IPS-NIHi11 (cell line): ENCODE results near the gene WDR36.

Experiments used
- DNase-seq: peaks from one replicate; pipeline ENCODE4 v3.0.0; 2012; ENCODE audit warnings: mixed read lengths, low spot score

The WDR36 gene

DNA sequence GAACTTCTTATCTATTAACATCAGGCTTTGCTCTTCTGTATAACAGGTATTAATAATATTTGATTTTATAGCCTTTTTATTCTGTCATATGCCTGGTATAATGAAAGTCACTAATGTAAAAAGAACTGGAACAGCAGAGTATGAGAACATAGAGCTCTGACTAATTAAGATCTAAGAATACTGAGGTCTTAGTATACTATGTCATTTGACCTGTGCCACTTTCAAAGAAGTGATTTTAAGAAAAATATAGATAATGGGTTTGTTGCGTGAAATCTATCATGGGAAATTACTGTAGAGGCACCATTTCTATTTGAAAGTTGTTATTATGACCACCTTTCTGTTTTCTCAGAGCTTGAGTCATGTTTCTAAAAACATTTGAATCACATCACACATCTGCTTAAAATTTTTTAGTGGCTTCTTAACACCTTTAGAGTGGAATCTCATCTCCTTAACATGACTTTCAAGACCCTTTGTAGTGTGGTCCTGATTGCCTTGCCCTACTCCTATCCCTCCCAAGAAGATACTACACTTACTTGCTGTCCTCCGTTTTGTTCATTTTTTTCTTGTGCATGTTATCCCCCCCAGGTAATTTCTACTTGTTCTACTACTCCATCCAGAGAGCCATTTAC is 14.3 kb downstream of the WDR36 start:
- no peak for DNase-seq

DNA sequence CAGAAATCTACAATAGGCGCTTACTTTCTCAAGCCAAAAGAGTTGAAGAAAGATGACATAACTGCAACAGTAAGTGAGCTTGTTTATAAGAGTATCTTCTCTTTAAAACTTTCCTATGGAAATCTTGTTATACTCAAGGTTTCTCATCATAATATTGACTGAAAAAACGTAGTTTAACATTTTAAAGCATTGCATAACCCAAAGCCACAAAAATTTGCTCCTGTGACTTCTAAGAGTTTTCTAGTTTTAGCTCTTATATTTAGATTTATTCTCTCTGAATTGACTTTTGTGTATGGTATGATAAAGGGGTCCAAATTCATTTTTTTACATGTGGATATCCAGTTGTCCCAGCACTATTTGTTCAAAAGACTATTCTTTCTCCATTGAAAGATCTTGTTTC is 15.2 kb downstream of the WDR36 start:
- DNase-seq = no peak

GRCh38 chr5:111111956-111112355 is 19.8 kb downstream of the WDR36 start:
- no peak for DNase-seq

- DNase-seq = no peak
Observed at GRCh38 chr5:111113678-111114077, 21.5 kb downstream of the WDR36 start.

DNA sequence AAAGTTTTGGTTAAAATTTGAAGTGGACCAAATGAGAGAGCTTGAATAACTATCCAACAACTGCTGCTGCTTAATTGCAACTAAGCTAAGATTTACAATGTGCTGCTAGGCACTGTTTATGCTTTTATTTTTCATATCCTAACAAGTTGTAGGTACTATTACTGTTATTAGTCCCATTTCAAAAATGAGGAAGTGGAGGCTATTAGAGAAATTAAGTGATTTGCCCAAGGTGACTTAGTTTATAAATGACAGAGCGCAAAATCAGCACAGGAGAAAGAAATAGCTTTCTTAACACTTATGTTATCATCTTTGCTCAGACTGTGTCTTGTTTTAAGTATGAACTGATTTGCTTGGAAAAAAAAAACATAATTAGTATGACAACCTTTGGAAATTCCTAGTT is 23.1 kb downstream of the WDR36 start:
- DNase-seq = no peak

DNA sequence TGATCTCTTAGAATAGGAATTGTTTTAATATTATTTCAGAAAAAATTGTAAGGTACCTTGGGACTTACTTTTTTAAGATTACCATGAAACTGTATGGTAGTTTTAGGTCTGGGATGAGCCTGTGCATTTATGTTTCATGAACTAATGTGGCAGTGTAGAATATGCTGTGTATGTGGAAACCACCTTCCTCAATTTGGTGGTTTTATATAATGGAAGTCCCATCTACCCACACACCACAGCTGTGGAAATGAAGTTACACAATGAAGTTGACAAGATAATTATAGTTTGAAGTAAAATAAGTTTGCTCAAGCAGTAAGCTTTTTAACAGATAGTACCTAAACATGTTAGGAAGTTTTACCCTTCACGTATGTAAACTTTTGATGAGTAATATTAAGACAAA is 24.4 kb downstream of the WDR36 start:
- DNase-seq = no peak

GRCh38 chr5:111117136-111117535 is 25.0 kb downstream of the WDR36 start:
- DNase-seq = peak; percentile 24

GRCh38 chr5:111119221-111119620 is 27.1 kb downstream of the WDR36 start:
- DNase-seq = no peak

DNA sequence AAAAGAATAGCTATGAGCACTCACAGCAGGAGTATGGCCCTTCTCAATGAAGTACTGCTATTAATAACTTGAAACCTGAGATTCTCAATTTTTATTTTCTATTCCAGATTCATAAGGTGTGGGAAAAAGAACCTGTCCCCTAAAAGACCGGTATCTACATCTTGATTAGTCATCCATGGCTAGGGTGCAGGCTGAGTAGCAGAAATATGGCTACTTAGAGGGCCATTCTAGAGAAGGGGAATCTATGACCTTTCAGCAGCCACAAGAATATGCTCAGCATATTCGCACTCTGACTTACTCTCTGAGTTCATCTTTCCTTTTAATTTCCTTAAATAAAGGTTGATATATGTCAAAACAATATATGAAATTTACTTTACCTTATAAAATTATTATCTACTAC is 27.7 kb downstream of the WDR36 start:
- no peak for DNase-seq

DNA sequence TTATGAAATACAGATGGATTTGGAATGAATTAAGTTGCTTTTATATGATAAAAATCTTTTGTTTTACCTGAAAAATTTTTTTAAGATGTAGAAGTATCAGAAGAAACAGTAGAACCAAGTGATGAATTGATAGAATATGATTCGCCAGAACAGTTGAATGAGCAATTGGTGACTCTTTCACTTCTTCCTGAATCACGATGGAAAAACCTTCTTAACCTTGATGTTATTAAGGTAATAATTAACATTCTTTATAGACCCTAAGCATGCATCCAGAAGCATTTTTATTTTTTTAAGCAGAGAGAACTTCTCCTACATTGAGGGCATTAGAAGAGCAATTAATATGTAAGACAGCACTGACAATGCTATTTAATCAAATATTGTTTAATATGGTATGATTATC is 28.8 kb downstream of the WDR36 start:
- no peak for DNase-seq

- DNase-seq = no peak
Observed at GRCh38 chr5:111121926-111122325, 29.8 kb downstream of the WDR36 start.

DNA sequence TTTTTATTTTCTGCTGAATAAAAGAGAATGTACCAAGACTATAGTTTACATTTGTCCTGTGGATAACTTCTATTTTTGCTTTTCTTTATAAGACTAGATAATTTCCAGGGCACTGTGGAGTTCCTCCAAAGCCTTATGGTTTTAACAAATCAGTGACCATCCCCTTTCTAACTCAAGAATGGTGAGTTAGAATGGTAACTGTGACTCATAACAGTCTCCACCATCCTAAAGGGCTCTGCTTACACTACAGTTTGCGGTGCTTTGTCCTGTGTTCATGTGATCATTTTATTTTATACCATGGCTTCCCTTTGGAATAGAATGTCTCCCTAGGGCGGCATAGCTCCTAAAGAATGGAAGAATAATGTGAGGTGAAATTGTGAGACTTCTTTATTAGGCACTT is 30.2 kb downstream of the WDR36 start:
- DNase-seq = no peak

GRCh38 chr5:111124793-111125192 is 32.6 kb downstream of the WDR36 start:
- DNase-seq = no peak

DNA sequence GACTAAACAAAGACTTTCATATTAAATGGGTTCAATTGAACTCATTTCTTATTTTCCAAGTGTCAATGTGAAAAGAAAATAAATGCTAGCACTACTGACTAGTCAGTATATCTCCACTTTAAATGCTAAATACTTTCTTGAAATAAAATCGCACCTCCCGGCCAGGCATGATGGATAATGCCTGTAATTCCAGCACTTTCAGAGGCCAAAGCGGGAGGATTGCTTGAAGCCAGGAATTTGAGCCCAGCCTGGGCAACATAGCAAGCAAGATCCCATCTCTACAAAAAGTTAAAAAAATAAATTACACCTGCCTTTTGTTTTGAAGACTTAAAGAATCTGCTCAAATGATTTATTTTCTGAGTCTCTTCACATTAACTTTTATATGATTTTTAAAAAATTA is 34.7 kb downstream of the WDR36 start:
- DNase-seq = no peak

- no peak for DNase-seq
Observed at GRCh38 chr5:111127453-111128195, 35.5 kb downstream of the WDR36 start.

GRCh38 chr5:111129938-111130337 is 37.8 kb downstream of the WDR36 start:
- DNase-seq = no peak

DNA sequence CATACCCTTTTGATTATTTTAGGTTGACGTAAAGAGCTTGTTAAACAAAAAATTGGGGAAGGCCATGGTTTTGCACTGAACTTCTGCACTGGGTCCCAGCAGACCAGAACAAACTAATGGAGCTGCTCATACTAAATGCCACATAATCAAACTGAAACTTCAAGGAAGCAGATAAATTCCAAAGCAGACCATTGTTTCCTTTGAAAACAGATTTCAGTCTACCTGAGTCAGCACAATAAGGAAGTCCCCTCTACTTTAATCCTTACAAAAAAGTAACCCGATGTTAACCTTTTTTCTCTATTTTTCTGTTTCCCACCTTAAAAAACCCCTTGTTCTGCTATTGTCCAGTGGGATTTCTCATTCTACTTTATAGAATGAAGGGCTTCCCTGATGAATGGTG is 39.2 kb downstream of the WDR36 start:
- DNase-seq = no peak

DNA sequence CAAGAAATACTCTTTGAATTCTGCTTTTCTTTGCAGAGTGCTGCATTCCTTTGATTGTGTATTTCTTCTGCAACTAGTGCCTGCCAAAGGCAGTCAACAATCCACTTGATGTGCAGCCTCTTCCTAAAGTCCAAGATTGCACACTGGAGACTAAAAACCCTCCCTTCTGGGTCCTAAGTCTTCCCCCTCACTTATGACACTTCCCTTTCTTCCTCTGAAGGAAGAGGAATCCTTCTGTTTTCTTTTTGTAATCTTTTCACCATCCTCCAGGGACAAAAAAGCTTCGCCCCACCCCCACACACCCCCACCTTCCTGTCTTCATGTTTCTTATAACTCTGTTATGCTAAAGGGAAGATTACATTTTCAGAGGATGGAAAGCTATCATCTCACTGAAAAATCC is 39.9 kb downstream of the WDR36 start:
- DNase-seq = no peak

DNA sequence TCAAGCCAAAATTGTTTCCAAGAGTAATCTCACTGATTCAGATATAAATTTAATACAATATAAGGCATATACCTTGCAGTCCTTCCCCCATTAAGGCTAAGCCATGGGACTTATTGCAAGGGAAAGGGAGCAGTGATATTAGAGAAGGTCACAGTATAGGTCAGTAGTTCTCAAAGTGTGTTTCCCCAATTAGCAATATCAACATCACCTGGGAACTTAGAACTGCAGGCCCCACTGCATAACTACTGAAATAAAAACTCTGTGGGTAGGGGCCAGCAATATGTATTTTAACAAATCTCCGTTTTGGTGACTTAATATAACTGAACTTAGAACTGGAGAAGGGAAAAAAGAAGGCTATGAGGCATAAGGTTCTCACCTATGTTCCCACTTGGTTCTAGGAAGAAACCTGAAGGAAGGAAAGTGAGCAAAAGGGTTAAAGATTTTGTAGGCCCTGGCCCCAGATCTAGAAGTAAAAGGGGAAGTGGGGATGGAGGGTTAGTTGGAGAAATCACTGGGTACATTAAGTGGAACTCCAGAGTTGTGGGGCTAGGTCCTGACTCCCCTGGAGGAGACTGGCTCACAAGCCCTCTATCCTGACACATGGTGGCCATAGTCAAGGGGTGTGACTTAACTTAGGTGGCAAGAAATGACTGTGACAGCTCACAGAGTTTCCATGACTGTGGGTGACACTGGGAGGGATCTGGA is 40.7 kb downstream of the WDR36 start:
- DNase-seq = no peak

DNA sequence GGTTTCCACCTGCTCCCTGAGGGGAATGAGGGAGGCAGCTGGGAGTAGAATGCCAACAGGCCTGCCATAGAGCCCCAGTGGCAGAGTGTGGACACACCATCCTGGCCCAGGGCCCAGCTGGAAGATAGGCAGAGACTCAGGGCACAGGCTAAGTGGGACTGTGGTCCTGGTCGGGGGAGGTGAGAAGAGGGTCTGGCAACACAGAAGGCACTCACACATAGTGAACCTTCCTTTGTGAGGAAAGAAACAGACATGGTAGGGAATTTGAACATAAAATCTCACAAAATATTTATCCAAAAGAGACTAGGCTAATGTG is 41.2 kb downstream of the WDR36 start:
- DNase-seq = no peak

DNA sequence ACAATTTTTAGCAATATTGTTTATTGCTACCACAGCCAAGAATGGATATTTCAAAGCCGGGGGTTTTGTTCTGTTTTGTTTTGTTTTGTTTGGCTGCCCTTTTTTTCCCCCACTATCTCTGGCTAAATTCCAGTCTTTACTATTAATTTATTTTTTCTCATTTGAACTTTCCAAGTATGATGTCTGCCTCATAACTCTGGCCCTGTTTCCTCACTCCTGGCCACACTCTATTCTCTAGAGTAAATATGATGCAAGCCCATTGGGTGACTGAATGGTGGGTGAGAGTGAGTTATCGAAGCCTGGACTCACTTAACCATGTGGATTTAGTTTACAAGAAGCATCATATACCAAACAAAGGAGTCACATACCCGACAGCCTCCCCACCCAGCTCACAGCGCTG is 41.9 kb downstream of the WDR36 start:
- no peak for DNase-seq

DNA sequence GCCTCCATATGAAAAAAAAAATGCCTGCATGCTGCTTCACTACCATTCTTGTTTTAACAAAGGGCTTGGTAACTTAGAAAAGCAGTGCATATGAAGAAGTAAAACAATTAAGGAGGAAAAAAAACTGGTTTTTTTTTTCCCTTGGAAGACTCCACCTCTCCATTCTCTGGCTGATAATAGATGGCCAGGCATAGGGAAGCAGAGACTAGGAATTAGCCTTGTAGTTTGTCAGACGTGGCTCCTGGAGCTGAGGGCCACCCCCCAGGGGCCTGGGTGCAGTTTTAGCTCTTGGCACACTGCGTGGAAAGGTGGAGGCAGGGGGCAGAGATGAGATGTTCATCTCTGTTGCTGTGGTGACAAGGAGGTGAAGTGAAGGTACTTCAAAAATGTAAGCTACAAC is 42.7 kb downstream of the WDR36 start:
- no peak for DNase-seq

DNA sequence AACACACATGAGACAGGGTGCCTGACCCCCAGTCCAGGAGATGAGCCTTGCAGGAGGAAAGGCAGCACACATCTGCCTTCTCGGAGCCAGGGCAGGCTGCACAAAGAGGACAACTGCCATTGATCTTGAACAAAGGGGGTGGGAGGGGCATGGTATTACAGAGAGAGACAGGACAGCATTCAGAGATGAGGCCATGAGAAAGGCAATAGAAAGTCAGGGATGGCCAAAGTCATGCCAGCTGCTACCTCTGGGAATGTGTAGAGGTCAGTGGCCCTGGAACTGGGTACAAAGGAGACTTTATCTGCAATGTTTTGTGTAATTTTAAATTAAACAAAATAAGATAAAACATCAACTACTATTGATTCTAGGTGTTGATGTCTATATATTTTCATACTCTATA is 43.2 kb downstream of the WDR36 start:
- DNase-seq = no peak

DNA sequence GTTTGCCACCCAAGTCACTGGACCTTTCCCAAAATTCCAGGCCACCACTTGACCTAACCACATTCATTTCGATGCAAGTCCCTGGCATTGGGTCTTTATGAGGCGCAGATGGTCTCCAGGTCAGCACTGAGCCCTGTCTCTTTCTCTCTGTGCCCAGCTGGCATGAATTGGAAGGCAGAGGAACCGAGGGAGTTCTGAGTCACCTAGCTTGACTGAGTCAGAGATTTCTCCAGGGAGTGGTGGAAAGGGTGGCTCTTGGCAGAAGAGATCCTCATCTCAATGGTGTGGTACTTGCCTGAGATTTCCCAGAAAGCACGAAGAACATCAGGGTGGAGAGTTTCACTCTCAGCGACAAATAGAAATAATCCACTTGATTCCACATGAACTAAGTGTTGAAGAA is 43.8 kb downstream of the WDR36 start:
- no peak for DNase-seq
